SK-N-DZ (cell line): ENCODE measurements around the gene ELAC2.

Experiments
- DNase-seq: peaks from one replicate; pipeline ENCODE4 v3.0.0-alpha.2; 2015; ENCODE audit warnings: low spot score

Gene ELAC2

DNA sequence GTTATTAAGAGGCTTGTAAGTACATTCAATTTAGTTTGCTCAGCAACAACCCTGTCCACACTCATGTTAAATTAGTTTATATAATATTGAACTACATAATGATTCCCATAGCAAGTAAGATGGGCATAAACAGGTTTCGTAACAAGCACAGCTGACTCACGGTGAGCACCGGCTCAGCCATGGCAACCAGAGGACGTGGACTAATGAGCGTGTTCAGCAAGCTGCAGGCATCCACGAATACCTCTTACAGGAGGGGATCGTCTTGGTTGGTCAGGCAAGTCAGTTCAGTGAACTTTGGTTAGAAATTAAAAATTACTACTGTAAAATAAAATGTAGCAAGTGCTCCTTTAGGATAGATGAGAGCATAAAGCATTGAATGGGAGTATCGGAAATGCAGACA lies 58.4 kb downstream of the ELAC2 start:
- DNase-seq: no peak

DNA sequence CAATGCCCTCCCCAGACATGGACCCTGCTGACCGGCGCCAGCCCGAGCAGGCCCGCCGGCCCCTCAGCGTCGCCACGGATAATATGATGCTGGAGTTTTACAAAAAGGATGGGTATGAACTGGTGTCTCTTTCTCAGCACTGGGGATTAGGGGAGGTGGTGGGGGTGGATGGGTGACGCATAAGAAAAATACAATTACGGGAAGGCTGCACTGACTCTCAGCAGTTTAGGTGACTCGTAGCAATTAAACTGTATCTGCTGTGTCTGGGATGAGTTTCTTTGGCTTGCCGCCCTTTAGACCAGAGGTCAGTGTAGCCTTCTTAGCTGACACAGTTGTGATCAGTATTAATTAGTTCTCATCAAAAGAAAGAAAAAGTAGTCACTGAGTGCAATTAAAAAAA lies 59.0 kb downstream of the ELAC2 start:
- no peak for DNase-seq

DNA sequence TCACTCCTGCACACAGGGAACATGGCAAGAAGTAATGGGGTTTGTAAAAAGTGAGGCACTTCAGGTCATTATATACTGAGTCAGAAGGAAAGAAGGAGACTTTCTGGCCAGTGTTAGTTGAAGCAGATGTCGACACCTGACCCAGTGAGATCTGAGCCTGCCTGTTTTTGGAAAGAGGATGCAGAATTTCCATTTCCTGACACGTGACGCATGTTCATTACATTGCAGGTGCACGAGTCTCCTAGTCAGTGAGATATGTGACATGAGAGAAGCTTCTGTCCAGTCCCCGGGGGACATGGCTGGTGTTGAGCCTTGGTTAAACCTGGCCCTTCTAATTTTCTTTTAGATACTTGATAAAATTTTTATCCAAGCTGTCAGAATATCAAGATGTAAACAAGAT lies 62.3 kb downstream of the ELAC2 start:
- no peak for DNase-seq

DNA sequence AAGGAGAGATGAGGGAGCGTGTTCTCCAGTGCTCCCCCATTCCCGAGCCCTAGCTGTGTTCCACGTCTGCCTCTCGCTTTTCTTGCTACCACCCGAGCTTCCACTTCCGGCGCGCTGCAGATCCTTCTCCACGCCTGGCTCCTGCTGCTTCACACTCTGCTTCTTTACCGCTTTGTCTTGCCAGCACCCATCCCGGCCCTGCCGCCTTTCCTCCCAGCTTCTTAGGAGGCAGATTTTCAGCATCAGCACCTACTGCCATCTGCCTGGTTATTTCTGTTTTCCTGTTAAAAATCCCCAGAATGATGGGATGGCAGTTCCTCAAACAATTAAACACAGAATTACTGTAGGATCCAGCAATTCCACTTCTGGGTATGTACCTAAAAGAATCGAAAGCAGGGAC lies 64.7 kb downstream of the ELAC2 start:
- no peak for DNase-seq

DNA sequence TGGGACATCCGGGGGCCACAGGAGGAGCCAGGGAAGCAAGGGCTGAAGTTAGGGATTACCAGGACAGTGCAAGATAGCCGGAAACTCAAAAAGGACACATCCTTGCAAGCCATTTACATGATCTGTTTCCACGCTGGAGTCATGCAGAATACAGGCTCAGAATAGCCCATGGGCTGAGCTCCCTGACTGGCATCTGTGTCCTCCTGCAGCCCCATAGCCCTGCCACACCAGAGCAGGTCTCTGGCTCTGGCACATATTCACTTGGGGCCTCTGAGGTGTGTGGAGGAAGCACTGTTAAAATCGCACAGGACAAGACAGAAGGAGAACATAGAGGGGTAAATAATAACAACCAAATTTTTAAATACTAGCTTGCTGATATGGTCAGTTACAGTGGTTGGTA lies 65.8 kb downstream of the ELAC2 start:
- no peak for DNase-seq

DNA sequence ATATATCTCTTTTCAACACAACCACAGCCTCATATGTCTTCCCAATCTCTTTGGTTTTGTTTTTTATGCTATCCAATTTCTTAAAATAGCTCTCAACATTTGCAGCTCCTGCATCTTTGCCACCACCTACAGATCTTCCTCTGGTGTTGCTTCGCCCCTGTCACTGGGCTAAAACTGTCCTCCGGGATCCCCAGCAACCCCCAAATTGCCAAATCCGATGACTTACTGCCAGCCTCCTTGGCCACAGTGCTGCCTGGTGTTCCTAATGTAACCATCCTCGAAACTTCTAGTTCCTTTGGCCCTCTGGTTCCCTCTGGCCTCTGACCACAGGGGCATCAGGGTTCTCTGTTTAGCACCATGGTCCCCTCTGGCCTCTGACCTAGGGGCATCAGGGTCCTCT lies 70.8 kb downstream of the ELAC2 start:
- DNase-seq: no peak
